ENCODE measurements around the gene SMPD1. TPM values are rescaled to one million over a fixed set of nuclear protein-coding genes. Genes with fewer than 3 reads are reported as not detected.

SMPD1 gene
- total RNA-seq (2014; rRNA removed; shearing (Covaris generic)) = 105 and 124 TPM in 2 replicates

GRCh38 chr11:6389905-6390717, at the start of gene SMPD1:
TSS of gene SMPD1 (plus strand) at chr11:6390474. CDS start at chr11:6390599, 125 bp downstream.
- DNase-seq (ENCODE audit: low read depth) = peak; percentile 91

GRCh38 chr11:6345366-6345765, 44.9 kb upstream of the SMPD1 start:
- no peak for DNase-seq (ENCODE audit: low read depth)

DNA sequence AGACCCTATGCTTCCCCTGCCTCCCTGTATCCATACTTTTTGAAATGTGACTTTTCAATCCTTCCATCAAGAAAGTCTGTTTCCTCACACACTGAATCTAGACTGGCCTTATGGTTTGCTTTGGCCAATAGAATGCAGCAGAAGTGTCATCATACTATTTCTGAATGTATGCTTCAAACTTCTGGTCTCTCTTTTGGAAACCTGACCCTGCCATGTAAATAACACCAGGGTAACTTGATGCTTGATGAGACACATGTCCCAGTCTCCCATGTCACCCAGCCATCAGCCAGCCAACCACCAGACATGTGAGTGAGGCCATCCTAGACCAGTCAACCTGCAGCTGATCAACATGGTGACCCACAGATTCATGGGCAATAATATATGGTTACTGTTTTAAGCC, 40.2 kb upstream of the SMPD1 start:
- DNase-seq (ENCODE audit: low read depth) = no peak

DNA sequence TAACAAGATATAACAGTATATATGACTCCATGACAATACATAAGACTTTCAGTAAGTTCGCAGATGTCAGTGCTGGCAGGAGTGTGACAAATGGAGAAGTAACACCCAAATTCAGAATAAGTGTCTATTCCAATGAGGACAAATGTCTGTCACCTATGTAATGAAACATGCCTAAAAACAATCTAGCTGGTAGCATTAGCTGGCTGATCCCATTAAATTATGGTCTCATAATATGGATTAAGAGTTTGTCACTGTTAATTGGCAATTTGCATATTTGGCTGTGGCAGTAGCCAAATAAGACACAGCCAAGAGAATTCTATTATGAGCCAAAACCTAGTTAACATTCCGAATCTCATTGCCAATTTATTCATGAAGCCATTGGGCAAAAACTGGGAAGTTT, 39.8 kb upstream of the SMPD1 start:
- no peak for DNase-seq (ENCODE audit: low read depth)

DNA sequence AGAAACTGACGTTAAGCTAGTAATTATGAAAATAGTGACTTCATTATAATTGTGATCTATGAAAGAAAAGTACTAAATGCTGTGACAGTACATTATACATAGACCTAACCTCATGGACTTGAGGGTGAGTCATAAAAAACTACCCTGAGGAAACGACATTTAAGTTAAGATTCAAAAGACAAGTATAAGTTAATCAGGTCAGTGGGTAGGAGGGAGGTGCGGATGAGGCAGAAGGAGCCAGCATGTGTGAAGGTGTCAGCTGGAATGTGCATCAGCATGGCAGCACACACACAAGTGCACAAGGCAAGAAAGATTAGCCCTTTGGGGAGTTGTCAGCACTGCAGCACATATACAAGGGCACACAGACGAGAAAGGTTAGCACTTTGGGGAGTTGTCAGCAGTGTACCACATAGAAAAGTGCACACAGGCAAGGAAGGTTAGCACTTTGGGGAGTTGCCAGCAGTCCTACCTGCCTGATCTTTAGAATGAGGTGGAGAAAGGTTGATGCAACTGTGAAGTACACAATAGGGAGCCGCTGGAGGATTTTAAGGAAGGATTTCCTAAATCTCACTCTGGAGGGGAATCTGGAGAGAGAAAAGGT, 38.4 kb upstream of the SMPD1 start:
- DNase-seq (ENCODE audit: low read depth) = no peak

DNA sequence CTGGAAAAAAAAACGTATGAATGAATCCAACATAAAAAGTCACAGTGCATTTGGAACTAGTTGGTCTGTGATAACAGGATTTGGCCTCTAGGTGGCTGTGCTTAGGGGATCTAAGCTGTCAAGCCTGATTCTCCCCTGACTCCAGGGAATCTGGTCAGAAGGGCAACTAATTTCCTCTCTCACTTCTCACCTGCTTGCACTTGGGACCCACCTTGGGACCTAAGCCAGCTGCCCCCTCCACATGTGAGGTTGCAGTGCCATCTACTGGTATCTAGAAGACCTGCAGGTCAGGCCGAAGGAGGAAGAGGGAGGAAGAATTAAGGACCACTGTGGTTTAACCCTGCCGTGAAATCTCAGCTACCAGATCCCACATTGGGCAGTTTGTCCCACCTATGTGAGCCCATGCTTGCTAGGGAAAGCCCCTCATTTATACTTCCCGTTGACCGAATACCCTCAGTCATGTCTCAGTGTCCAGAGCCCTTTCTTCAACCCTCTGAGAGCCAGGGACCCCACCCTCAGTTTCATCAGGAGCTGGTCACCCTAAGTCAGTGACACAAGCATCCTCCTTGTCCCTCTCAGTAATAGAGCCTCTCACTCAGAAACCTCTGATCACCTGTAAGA, 36.8 kb upstream of the SMPD1 start:
- peak; percentile 46 for DNase-seq (ENCODE audit: low read depth)

DNA sequence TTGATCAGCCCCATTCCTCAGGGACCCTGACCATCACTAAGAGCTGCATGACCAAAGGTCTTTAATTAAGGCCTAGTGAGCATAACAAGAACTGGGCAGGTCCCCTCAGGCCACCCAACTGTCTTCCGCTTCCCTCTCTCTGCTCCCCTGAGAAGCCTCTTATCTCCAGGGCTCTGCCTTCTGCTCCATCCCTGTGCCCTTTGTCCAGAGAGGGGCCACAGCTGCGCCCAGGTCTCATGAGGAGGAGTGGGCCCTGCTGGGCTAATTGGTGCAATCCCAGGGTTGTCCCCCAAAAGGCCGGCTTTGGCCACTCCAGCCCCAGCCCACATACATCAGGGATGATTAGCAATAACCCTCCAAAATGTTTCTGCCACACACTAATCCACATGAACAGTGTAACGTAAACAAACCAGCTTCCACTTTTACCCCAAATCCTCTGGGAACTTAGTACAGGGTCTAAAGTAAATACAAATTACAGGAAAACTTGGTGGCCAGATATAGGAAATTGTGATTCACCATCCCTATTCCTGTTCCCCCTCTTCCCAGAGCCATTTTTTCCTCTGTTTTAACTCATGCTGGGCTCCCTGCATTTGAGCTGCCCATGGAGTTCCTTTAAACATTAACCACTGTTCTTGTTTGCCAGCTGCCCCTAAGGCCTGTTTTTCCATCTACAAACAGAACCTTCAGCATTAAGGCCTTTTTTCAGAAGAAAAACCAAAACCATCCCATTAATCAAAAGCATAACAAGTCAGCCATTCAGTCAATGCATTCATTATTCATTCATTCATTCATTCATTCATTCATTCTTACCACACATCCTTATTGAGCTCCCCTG, 35.4 kb upstream of the SMPD1 start:
- no peak for DNase-seq (ENCODE audit: low read depth)

DNA sequence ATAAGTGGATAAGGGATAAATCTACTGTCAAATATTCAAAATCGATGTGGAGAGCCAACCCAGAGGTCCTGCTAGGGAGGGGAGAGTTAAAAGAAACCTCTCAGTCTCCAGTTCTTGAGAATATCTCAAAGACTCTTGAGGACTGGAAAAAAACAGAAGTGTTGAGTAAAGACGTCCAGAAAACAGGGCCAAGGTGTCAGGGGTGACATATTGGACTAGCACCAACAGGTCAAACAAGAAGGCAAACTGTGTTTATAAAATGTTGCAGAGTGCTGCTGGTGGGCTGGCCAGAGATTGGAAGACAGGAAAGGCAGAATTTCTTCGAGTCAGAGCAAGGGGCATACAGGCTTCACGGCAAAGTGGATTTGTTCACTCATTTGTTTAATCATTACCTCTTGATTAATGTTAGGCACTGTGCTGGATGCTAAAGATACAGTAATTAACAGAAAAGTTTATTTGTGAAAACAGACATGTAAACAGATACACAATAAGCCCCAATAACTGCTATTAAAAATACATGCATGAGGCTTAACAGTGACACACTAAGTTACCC, 33.7 kb upstream of the SMPD1 start:
- DNase-seq (ENCODE audit: low read depth) = no peak

DNA sequence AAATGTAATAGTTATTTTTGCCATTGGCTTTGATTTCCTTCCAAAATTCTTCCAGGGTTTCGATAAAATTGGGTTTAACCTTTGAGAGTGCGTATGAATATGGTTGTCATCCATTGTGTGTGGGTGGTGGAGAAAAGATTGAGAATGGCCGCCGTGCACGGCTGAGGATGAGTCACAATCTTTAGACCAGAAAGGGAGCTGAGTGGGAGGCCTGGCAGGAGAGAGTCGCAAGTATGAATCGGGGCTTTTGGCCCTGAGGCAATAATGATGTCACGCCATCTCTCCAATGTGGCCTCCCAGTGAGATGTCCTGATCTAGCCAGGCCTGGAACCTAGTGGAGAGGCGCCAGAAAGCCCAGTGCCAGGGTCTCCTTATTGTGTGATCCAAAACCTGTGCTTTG, 33.1 kb upstream of the SMPD1 start:
- peak; percentile 95 for DNase-seq (ENCODE audit: low read depth)

DNA sequence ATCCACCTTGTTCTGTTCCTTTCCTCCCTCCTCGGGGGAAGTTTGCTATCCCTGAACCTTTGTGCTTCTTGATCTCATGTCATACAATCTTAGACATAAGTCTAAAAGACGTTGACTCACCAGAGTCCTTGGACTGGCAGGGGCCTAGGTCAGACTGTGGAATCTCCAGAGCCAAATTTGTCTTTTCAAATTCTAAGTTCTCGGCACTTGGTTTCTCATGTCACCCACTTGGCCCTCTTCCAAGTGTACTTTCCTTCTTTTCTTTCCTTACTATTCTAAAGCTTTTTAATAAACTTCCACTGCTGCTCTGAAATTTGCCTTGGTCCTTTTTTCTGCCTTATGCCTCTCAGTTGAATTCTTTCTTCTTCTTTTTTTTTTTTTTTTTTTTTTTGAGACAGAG, 30.1 kb upstream of the SMPD1 start:
- no peak for DNase-seq (ENCODE audit: low read depth)

DNA sequence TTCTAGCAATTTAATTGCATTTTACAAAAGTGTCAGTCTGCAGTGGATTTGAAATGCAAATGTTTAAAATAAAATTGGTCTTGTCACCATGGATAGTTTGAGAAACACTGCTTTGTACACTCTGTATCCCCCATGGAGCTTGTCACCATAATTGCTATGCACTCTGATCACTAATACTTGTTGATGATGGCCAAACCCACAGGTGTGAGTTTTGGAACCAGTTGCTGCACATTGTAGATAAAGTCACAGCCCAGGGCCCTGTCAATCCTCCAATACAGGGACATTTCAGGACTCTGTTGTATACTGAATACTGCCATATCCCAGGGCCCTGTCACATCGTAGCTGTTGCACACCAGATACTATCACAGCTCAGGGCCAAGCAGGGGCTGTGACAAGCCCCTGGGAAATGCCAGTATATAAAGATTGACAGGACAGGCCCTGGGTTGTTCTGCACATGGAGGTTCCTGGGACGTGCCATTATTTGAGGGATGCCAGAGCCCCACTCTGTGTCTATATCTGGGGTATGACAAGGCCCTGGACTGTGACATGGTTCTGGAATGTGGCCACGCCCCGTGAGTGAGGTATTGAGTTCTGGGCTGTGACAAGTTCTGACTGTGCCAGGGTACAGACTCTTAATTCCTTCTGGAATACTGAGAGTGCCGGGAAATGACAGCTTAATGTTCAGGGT, 27.9 kb upstream of the SMPD1 start:
- DNase-seq (ENCODE audit: low read depth) = no peak

DNA sequence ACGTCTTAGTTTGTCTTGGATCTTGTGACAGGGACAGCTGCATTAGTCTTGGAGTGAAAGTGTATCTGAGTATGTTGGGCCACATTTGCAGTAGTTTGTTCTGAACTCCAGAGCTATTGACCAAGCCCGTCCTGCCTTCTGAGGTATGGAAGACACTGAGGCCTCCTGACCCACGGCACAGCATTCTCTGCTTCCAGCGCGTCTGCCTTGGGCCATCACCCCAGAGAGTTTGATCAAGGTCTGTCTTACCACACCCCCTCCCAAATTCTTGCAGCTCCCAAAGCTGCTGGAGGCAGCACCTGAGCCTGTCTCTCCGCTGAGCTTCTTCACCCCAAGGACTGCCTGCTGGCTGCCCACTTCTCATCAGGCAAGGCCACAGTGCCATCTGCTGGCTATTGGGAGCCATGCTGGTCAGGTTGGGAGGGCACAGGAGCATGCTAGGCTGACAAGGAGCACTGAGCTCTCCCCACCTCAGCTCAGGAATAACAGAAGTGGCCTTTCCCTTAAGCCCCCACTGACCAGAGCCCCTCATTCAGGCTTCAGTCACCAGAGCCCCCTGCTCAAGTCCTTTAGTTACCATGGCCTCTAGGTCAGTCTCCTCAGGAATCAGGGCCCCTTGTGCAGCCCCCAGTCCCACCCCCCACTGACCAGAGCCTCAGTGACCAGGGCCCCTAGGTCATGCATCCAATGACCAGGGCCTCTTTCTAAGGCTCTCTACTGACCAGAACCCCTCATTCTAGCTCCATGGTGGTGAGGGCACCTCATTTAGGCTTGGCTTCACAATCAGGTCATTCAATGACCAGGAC, 27.2 kb upstream of the SMPD1 start:
- peak; percentile 77 for DNase-seq (ENCODE audit: low read depth)

GRCh38 chr11:6365659-6366058, 24.6 kb upstream of the SMPD1 start:
- DNase-seq (ENCODE audit: low read depth) = no peak

DNA sequence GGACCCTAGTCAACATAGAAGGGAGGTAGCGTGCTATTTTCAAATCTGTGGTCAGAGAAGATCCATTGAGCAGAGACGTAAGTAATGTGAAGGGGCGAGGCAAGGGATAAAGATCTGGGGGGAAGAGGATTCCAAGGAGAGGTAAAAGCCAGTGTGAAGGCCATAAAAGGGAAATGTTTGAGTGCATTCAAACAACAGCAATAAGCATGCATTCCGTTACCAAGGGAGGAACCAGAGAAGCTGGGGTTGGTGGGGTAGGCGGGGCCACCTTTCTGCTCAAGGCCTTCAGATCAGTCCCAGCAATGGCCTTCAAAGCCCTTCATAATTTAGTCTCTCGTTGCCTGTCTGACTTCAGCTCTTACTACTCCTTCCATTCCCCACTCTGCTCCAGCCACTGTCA, 18.4 kb upstream of the SMPD1 start:
- no peak for DNase-seq (ENCODE audit: low read depth)

DNA sequence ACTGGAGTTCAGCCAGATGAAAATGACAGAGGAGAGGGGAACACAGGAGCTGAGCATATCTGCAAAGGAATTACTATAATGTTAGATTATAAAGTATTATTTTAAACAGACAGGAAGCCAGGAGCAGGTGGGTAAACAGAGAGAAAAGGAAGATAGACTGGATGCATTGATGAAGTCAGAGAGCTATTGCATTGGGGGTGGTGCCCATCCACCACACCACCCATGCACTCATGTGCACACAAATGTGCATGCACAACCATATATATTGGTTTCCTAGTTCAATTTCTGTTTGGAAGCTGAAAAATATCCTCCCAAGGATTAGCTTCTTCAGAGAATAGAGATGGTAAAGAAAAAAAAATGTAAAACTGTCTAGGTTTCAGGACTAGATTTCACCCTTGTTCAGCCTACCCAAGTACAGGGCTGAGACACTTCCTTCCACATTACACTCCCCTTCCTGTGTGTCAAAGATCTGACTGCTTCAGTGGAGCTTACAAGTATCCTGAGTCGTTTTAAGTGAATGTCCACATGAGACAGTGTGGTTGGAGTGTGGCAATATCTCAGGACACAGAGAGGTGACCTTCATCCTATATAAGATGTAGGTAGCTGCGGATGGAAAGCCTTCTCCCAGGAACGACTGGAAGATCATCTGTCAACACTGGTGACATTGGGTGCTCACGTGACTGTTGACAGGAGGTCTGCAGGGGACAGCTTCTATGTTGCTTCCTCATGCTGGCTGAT, 12.2 kb upstream of the SMPD1 start:
- DNase-seq (ENCODE audit: low read depth) = no peak

GRCh38 chr11:6378640-6378989, 11.7 kb upstream of the SMPD1 start:
- DNase-seq (ENCODE audit: low read depth) = no peak

DNA sequence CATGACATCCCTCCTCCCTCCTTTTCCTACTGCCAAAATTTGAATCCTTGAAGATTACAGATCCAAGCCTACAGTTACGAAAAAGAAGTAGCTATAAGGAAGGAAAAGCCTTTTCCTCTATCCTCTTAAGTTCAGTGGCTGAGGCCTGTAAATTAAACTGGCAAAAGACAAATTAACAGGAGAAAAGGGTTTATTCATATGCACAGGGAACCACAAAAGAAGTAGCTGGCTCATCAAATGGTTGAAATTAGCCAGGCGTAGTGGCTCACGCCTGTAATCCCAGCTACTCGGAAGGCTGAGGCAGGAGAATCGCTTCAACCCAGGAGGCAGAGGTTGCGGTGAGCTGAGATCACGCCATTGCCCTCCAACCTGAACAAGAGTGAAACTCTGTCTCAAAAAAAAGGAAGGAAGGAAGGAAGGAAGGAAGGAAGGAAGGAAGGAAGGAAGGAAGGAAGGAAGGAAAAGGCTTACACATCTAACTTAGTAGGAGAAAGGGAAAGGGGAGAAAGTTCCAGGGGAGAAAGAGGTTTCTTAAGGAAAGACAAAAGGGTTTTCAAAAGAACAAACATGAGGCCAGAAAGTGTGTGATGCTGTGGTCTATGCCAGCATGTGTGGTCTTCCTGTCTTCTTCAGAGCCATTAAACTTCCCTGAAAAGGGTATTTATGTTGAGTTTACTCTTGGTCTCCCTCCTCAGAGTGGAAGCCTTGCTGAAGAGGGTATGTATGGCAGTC, 5.1 kb upstream of the SMPD1 start:
- no peak for DNase-seq (ENCODE audit: low read depth)

- DNase-seq (ENCODE audit: low read depth) = peak; percentile 71
These were observed 2.3 kb upstream of the SMPD1 start for GRCh38 chr11:6387811-6388599.

Data from M059J (cell line).